Measurements from ENCODE around the gene SLC38A8.

The SLC38A8 gene

GRCh38 chr16:84047626-84048025 is 5.0 kb upstream of the SLC38A8 start:
- DNase-seq: no peak

GRCh38 chr16:84047206-84047605 is 4.6 kb upstream of the SLC38A8 start:
- DNase-seq: no peak

- no peak for DNase-seq
Observed at GRCh38 chr16:84045818-84046470, 3.3 kb upstream of the SLC38A8 start.

- DNase-seq: no peak
Observed at GRCh38 chr16:84045001-84045817, 2.6 kb upstream of the SLC38A8 start.

GRCh38 chr16:84044118-84044488 is 1.5 kb upstream of the SLC38A8 start:
- no peak for DNase-seq

GRCh38 chr16:84043486-84044117 is 1.0 kb upstream of the SLC38A8 start:
- DNase-seq: no peak

GRCh38 chr16:84042879-84043485 is 387 bp upstream of the SLC38A8 start:
- no peak for DNase-seq

GRCh38 chr16:84041881-84042280 is 714 bp downstream of the SLC38A8 start:
- no peak for DNase-seq

GRCh38 chr16:84040823-84041820 is 1.5 kb downstream of the SLC38A8 start:
- DNase-seq: no peak

- DNase-seq: no peak
Observed at GRCh38 chr16:84040226-84040822, 2.3 kb downstream of the SLC38A8 start.

GRCh38 chr16:84039696-84040095 is 2.9 kb downstream of the SLC38A8 start:
- DNase-seq: no peak

- DNase-seq: no peak
Observed at GRCh38 chr16:84038469-84038868, 4.1 kb downstream of the SLC38A8 start.

GRCh38 chr16:84036982-84037425 is 5.6 kb downstream of the SLC38A8 start:
- DNase-seq: no peak

GRCh38 chr16:84036131-84036530 is 6.5 kb downstream of the SLC38A8 start:
- no peak for DNase-seq

GRCh38 chr16:84034516-84034915 is 8.1 kb downstream of the SLC38A8 start:
- no peak for DNase-seq

- no peak for DNase-seq
Observed at GRCh38 chr16:84033251-84034195, 9.1 kb downstream of the SLC38A8 start.

GRCh38 chr16:84032458-84033178 is 10.0 kb downstream of the SLC38A8 start:
- DNase-seq: no peak

GRCh38 chr16:84031556-84031955 is 11.0 kb downstream of the SLC38A8 start:
- DNase-seq: no peak

- DNase-seq: no peak
Observed at GRCh38 chr16:84029297-84030047, 13.1 kb downstream of the SLC38A8 start.
